Progenitor cell of endocrine pancreas (in vitro differentiated cells): ENCODE data around the gene TCEAL8. TPM values are rescaled to one million over a fixed set of nuclear protein-coding genes. Genes with fewer than 3 reads are reported as not detected.

Experiments used
- total RNA-seq: library from RNA; stranded (reverse); gene quantifications from 2 replicates; pipeline ENCODE4 v1.2.1, GENCODE V29; 2021

Gene TCEAL8
- total RNA-seq, 1 donor from 2014 or later = 71.0 TPM

Other genes with a start within 250 kb of the TCEAL8 start
- 123 and 128 TPM in 2 replicates for gene BEX1, start 191.0 kb downstream of the TCEAL8 start, total RNA-seq
- gene NXF3, start 162.0 kb downstream of the TCEAL8 start, total RNA-seq = not detected in 2 replicates
- 68.1 and 74.9 TPM in 2 replicates for gene BEX4, start 40.0 kb downstream of the TCEAL8 start, total RNA-seq
- gene TCEAL5, start 21.6 kb upstream of the TCEAL8 start, total RNA-seq = not detected in 2 replicates
- 36.0 and 42.0 TPM in 2 replicates for gene BEX2, start 55.8 kb upstream of the TCEAL8 start, total RNA-seq
- gene TCEAL7, start 75.1 kb upstream of the TCEAL8 start, total RNA-seq = 4.9 and 5.1 TPM in 2 replicates
- gene TCEAL9, start 101.4 kb upstream of the TCEAL8 start, total RNA-seq = 111 and 118 TPM in 2 replicates
- 408 and 425 TPM in 2 replicates for gene BEX3, start 121.4 kb upstream of the TCEAL8 start, total RNA-seq